Measurements from ENCODE around the gene ULK3.

Gene ULK3

DNA sequence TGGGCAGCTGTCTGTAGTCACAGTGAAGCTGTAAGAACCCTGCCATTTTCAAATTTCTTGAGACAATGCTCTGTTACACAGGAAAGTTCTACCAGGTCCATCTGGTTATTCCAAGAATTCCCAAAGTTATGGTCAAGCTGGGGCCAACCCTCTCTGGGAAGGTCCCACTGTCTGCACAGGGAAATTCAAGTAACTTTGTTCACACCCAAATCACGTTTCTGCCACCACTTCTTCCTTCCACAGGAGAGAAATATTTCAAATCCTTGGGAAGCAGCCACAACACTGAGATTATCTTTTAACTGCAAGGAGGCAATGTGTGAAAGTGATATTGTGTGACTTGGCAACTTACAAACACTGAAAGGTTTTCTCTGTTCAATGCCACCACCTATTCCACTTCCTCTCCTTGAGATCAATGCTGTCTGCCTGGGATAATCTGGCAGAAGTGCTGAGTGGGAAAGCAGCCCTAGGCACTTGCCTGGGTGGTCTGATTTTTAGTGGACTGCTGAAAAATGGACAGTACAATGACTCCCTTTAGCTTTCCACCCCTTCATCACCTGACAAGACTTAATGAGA lies 24.6 kb upstream of the ULK3 start:
- no peak for DNase-seq

- DNase-seq = no peak
Observed at GRCh38 chr15:74866090-74866489, 23.1 kb upstream of the ULK3 start.

GRCh38 chr15:74865316-74865715 lies 22.4 kb upstream of the ULK3 start:
- no peak for DNase-seq

- DNase-seq = no peak
Observed at GRCh38 chr15:74864296-74864695, 21.3 kb upstream of the ULK3 start.

DNA sequence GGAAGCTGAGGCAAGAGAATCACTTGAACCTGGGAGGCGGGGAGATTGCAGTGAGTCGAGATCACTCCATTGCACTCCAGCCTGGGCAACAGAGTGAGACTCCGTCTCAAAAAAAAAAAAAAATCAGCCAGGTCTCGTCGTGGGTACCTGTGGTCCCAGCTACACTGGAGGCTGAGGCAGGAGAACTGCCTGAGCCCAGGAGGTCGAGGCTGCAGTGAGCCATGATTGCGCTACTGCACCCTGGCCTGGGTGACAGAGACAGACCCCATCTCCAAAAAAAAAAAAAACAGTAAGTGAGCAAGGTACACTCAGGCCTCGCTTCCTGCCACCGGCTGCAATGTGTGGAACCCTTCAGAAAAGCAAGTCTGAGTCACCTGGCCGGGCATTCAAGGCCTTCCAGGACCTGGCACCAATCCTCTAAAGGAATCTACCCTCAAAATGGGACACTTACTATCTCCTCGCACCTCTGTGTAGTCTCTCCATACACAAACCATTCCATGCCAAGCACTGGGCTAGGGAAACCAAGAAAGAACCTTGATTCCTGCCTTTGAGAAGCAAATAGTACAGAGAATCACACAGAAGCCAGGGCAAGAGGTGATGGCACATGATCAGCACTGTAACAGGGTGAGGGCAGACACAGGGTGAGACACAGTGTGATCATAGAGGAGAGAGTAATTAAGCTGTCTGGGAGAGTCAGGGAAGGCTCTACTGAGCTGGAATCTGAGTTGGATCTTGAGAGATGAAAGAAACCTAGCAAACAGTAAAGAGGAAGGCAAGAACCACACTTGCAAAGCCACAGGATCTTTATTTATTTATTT lies 20.5 kb upstream of the ULK3 start:
- no peak for DNase-seq

DNA sequence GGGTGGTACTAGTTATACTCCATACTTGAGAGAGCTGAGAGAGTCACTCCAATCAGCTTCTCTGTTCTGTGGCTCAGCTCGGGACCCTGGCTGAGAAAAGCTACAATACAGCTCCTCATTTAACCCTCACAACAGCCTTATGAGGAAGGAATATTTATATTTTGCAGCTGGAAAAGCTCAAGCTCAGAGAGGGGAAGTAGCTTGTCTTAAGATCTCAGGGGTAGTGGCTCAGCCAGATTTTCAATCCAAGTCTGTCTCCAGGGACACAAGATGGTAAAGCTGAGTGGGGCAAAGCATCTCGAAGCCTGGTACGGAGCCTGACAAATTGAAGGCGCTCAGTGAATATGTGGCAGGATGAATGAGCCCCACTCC lies 15.4 kb upstream of the ULK3 start:
- no peak for DNase-seq

DNA sequence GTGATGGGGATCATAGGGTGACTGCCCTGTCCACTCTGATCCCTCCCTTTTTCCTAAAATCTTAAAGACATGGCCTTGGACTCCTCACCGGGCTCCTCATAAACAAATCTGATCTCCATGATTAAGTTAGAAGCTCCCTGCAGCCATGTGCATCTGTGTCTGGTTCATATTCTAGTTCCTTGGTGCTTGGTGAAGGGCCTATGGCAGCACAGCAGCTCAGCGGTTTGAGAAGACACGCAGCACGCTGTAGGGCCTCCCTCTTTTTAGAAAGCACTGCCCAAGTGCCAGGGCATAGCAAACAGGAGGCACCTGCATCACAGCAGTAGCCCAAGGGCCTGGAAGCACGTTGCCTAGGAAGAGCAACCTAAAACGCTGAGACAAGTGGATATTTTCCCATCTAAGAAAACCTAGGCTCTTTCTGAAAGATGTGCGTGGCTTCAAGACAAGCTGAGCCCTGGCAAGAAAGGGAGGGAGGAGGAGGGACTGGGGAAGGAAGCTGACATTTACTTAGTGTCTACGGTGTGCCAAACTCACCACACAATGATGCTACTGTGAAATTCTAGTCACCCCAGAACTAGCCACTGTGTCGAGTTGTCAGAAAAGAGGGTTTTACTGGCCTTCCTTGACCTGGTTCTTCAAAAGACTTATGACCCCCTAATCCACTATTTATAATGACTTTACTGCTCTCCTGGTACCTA lies 14.9 kb upstream of the ULK3 start:
- no peak for DNase-seq

DNA sequence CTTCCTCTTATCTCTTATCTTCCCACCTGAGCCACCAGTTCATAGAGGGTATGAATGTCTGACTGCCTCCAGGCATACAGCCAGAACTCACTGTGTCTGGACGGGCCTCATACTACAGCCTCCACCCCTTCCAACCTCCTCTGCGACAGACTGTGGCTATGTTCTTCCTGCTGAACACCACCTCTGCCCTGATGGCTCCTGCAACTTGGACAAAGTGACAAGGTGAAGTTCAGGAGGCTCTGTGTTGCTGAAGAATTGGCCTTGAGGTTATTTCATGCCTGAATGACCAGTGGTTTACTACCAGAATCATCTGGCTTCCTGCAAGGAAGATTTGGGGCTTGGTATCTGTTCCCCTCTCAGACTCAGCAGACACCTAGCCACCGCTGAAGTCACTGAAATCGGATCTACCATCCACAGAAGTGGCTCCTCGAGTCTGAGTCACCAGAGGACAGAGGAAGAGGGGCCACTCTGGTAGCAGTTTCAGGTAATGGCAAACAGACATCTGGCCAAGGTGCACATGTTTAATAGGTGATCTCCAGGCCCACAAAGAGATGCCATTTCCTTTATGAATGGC lies 14.2 kb upstream of the ULK3 start:
- no peak for DNase-seq

GRCh38 chr15:74856537-74856936 lies 13.6 kb upstream of the ULK3 start:
- no peak for DNase-seq

GRCh38 chr15:74855857-74856256 lies 12.9 kb upstream of the ULK3 start:
- no peak for DNase-seq

- DNase-seq = no peak
Observed at GRCh38 chr15:74854453-74855022, 11.6 kb upstream of the ULK3 start.

GRCh38 chr15:74851960-74852359 lies 9.0 kb upstream of the ULK3 start:
- no peak for DNase-seq

DNA sequence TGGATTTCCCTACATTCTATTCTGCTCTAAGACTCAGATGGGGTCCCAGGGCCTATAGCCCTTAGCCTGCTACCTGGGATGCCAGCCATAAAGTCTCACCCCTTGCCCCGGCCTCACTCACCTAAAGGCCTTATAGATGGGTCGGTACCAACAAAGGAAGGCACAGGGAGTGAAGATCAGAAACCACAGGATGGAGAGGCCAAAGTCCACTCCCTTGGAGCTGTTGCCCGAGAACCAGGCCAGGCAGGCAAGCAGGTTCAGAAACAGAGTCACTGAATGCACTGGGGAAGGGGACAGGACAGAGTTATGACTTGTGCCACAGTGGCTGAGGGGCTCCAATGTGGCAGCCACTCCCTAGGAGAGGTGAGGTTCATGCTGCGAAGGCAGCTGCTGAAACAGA lies 7.4 kb upstream of the ULK3 start:
- no peak for DNase-seq

- DNase-seq = no peak
Observed at GRCh38 chr15:74847432-74847831, 4.5 kb upstream of the ULK3 start.

DNA sequence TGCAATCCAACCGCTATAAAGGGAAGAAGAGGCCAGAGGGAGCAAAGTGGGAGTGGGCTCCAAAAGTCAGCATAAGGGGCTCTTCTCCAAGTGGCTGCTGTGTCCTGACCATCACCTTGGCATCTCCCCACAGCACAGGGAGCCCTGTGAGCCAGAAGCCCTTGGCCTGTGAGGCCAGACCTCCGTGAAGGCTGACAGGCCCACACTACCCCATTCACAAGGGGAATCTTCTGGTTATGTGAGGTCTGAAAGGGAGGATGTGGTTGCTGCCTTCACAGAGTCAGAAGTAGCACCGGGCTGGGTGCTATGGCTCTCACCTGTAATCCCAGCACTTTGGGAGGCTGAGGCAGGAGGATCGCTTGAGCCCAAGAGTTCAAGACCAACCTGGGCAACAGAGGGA lies 2.6 kb upstream of the ULK3 start:
- DNase-seq = no peak

DNA sequence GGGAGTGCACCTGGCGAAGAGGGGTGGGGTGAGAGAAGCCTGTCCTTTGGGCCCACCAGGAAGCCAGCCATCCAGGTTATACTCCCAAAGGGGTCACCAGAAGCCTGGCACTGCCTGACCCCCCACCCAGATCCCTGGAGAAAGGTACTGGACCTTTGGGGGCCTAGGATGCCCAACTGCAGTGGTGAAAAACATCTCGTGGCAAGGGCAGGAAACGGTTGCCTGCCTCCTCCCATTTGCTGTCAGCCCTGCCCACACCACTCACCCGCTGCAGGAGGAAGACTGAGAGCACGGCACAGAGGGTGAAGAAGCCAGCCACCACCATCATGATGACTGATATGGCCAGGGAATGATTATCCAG lies 2.2 kb upstream of the ULK3 start:
- no peak for DNase-seq

DNA sequence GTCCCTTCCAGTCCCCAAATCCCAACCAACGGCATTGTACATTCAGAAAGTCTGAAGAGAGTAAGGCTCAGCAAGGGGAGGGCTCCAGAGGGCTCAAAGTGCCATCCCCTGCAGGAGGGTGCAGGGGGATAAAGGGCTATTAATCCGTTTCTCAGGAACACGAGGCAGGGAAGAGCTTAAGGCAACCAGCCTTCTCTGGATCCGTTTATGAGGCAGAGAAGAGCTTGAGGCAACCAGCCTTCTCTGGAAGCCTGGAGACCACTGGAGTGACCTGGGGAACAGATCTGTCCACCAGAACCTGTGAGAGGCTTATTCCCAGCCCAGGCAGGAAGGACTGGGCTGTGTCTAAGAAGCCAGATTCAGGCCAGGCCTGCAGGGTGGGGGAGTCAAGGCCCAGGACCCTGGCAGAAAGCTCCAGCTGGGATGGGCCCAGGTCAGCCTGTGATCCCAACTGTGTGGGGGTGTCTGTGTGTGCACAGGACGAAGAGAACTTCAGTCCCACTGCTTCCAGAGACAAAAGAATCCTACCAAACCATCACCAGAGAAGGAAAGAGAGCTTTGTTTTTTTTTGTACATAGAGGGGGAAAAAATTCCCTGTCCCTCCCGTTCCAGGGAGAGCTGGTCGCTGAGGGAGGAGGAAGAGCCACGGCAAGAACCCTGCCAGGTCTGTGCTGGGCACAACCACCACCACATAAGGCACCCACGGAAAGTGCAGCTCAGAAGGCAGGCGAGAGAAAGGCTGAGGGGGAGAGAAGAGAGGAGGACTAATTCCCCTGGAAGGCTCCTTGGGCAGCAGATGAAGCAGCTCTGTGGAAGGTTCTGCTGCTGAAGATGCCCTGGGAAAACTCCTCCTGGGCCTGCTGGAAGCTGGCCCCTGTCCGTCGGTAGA lies 1.6 kb upstream of the ULK3 start:
- DNase-seq = no peak

GRCh38 chr15:74843891-74844299 lies 939 bp upstream of the ULK3 start:
- no peak for DNase-seq

DNA sequence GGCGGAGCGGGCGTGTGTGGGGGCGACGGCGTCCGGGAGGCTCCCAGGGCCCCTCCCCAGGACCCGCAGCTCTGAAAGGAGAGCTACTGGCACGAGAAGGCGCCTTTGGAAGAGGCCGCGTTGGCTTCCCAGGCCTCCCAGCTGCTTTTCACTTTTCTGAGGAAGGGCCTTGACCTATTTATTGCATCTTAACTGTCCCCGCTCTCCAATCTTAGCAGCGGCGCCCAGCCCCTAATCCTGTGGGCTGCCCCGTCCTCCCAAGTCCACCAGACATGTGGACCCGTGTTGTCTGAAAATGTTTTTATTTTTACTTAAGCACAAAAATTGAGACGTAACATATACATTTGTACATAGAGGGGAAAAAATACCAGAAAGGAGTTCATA lies 481 bp upstream of the ULK3 start:
- DNase-seq = no peak

DNA sequence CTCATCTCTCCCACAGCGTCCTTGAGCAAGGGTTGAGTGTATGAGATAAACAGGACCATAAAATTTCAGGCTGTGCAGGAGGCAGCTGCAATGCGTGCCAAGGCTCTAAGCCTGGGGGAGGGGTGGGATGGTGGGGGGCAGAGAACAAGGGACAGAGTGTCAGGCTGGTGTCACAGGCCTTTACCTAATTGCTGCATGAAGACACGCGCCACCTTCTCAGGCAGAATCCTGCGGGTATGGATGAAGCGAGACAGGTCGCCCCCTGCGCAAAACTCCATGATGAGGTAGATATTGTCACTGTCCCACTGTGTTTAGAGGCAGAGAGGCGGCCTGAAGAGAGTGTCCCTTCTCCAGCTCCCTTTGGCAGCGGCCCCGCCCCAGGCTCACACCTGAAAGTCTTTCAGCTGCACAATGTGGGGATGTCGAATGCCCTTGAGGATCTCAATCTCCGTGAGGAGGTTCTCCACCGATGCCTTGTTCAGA lies 1.0 kb downstream of the ULK3 start:
- DNase-seq = no peak

GRCh38 chr15:74840851-74841775 lies 1.8 kb downstream of the ULK3 start:
- DNase-seq = no peak

Measured in GF-D8 (cell line).